GM12878 (cell line): Measurements from ENCODE around the gene SMG5. TPM values are rescaled to one million over a fixed set of nuclear protein-coding genes. Genes with fewer than 3 reads are reported as not detected.

Experiments
- ATAC-seq: fragments of 200-7000 bp; cut with Tn5 transposase; 3 replicates; pipeline ENCODE4 v1.9.1; 2020; ENCODE audit warnings: mild to moderate bottlenecking, moderate library complexity
- BruUV-seq: library from RNA; stranded (reverse); fragments of 400-500 nt; replicated peaks from 2 replicates; lab custom pipeline; 2021; lab: Mats Ljungman, UMichigan
- CTCF ChIA-PET: fragments of 300-600 bp; sonication (Branson Sonifier 250); formaldehyde crosslinking; extraction: SDS; loops from one replicate; lab custom pipeline; 2021; ENCODE audit warnings: inconsistent platforms; lab: Yijun Ruan, JAX
- POLR2A ChIA-PET: fragments of 350-600 bp; formaldehyde crosslinking; extraction: SDS; loops from one replicate; lab custom pipeline; 2021; ENCODE audit warnings: inconsistent platforms; lab: Charles Lee
- RAD21 ChIA-PET: fragments of 300-600 bp; sonication (Branson Sonifier 250); formaldehyde crosslinking; loops from one replicate; lab custom pipeline; 2023; ENCODE audit warnings: antibody characterized with exemption; ENCODE audit not compliant: unreplicated experiment; lab: Charles Lee
- SMC1A ChIA-PET: fragments of 300-600 bp; sonication (Branson Sonifier 250); formaldehyde crosslinking; loops from one replicate; lab custom pipeline; 2023; ENCODE audit not compliant: unreplicated experiment, uncharacterized antibody; lab: Charles Lee
- DNase-seq: peaks from one replicate; pipeline ENCODE4 v3.0.0-alpha.2; 2011; ENCODE audit warnings: low read depth, low spot score
- FAIRE-seq: peaks from 3 replicates; lab custom pipeline; 2011; peaks lifted over from hg19 to GRCh38; lab: Jason Lieb, UNC
- H2AFZ ChIP-seq: 2 replicates; pipeline ENCODE4 v1.6.0; 2011; ENCODE audit warnings: low read depth, low read length, control low read depth; ENCODE audit not compliant: control insufficient read depth
- H3K27ac ChIP-seq: 2 replicates; pipeline ENCODE4 v1.5.1; 2011; ENCODE audit warnings: control low read depth; ENCODE audit not compliant: control insufficient read depth, insufficient read depth
- H3K27me3 ChIP-seq, 2 experiments: replicated peaks in 1 of 2; 2 replicates each; pipeline versions ENCODE4 v1.6.0 to v1.6.1; 2011; ENCODE audit warnings: low read length in 1 of 2; ENCODE audit not compliant: control insufficient read depth in 2 of 2, insufficient read depth in 2 of 2
- H3K36me3 ChIP-seq, 2 experiments: 2 replicates each; pipeline ENCODE4 v1.5.1; 2011; ENCODE audit warnings: low read length in 1 of 2; ENCODE audit not compliant: control insufficient read depth in 2 of 2, insufficient read depth in 2 of 2
- H3K4me1 ChIP-seq: 2 replicates; pipeline ENCODE4 v1.6.1; 2011; ENCODE audit warnings: mild to moderate bottlenecking, low read length, moderate library complexity, mixed read lengths; ENCODE audit not compliant: control insufficient read depth, insufficient read depth
- H3K4me2 ChIP-seq: 2 replicates; pipeline ENCODE4 v1.6.0; 2011; ENCODE audit warnings: control low read depth; ENCODE audit not compliant: control insufficient read depth, insufficient read depth
- H3K4me3 ChIP-seq: fragments of 200-600 bp; sonication (generic); 2 replicates; pipeline ENCODE4 v1.5.1; 2016
- H3K79me2 ChIP-seq: 2 replicates; pipeline ENCODE4 v1.6.0; 2011; ENCODE audit warnings: low read length; ENCODE audit not compliant: control insufficient read depth, insufficient read depth
- H3K9ac ChIP-seq: 2 replicates; pipeline ENCODE4 v1.8.0; 2011; ENCODE audit warnings: low read length, control low read depth, mixed read lengths; ENCODE audit not compliant: control insufficient read depth, insufficient read depth
- H3K9me3 ChIP-seq: replicated peaks from 3 replicates; pipeline ENCODE4 v1.5.1; 2011; ENCODE audit warnings: mild to moderate bottlenecking, low read length; ENCODE audit not compliant: control insufficient read depth, insufficient read depth
- H4K20me1 ChIP-seq: 2 replicates; pipeline ENCODE4 v1.6.0; 2011; ENCODE audit not compliant: control insufficient read depth, insufficient read depth
- BCL11A ChIP-seq: IDR thresholded peaks from 2 replicates; pipeline ENCODE4 v1.6.1; 2011; ENCODE audit warnings: low read depth, low read length
- CBFB ChIP-seq: IDR thresholded peaks from 2 replicates; pipeline ENCODE4 v1.6.1; 2016; ENCODE audit warnings: antibody characterized with exemption, low read depth
- CBX3 ChIP-seq: fragments of 200-600 bp; sonication (generic); IDR thresholded peaks from 2 replicates; pipeline ENCODE4 v1.6.1; 2016; ENCODE audit warnings: low read depth, borderline replicate concordance
- CHD2 ChIP-seq: IDR thresholded peaks from 2 replicates; pipeline ENCODE4 v1.6.1; 2011; ENCODE audit warnings: low read depth, low read length, improper control_type of control experiment, borderline replicate concordance
- EED ChIP-seq: sonication (generic); IDR thresholded peaks from 2 replicates; pipeline ENCODE4 v1.6.1; 2016; ENCODE audit warnings: antibody characterized with exemption, low read depth
- EGR1 ChIP-seq, 2 experiments: IDR thresholded peaks; 1 replicate in 1 of 2; 2 replicates in 1 of 2; pipeline ENCODE4 v1.6.1; 2011 to 2012; ENCODE audit warnings: low read depth in 2 of 2, low read length in 2 of 2, borderline replicate concordance in 1 of 2, mild to moderate bottlenecking in 1 of 2, moderate library complexity in 1 of 2
- IKZF1 ChIP-seq: fragments of 450-650 bp; conservative IDR thresholded peaks from 2 replicates; pipeline ENCODE4 v1.6.1; 2017; ENCODE audit warnings: antibody characterized with exemption, mild to moderate bottlenecking
- IRF4 ChIP-seq: IDR thresholded peaks from 2 replicates; pipeline ENCODE4 v1.6.1; 2011; ENCODE audit warnings: low read depth, low read length
- MTA2 ChIP-seq: fragments of 450-650 bp; IDR thresholded peaks from 2 replicates; pipeline ENCODE4 v1.6.1; 2016; ENCODE audit warnings: low read depth, mild to moderate bottlenecking, moderate library complexity
- MXI1 ChIP-seq: fragments of 150-350 bp; IDR thresholded peaks from 2 replicates; pipeline ENCODE4 v1.6.1; 2011; ENCODE audit warnings: low read depth, mild to moderate bottlenecking, inconsistent platforms, low read length, improper control_type of control experiment
- POLR2AphosphoS2 ChIP-seq: IDR thresholded peaks from 2 replicates; pipeline ENCODE4 v1.6.1; 2011; ENCODE audit warnings: low read depth, mild to moderate bottlenecking, low read length, improper control_type of control experiment, moderate library complexity
- POLR2AphosphoS5 ChIP-seq: IDR thresholded peaks from 2 replicates; pipeline ENCODE4 v1.6.1; 2011; ENCODE audit warnings: mild to moderate bottlenecking, low read length, inconsistent platforms
- RCOR1 ChIP-seq: conservative IDR thresholded peaks from 2 replicates; pipeline ENCODE4 v1.6.1; 2012; ENCODE audit warnings: low read depth, low read length, improper control_type of control experiment
- WGBS: methylation state at CpG from one replicate; pipeline ENCODE4 v1.1.6; 2016; ENCODE audit warnings: low lambda C conversion rate; ENCODE audit not compliant: insufficient replicate concordance, insufficient coverage; ENCODE audit errors: missing lambda C conversion rate; 5-methylcytosine and 5-hydroxymethylcytosine counted together
- in situ Hi-C: fragments of 300-500 bp; cut with MboI; formaldehyde crosslinking; loops from 9 replicates; pipeline ENCODE4 v1.14.3; 2018; ENCODE audit warnings: mixed read lengths
- intact Hi-C: fragments of 100-400 bp; cut with micrococcal nuclease; formaldehyde crosslinking; loops from one replicate; pipeline ENCODE4 v1.14.2; 2022; ENCODE audit not compliant: unreplicated experiment
- polyA plus RNA-seq, 11 experiments: library from polyadenylated mRNA; depleted of rRNA in 4 of 11; unstranded in 6 of 11; stranded (reverse) in 5 of 11; fragments of >200 nt; fragmentation: Nextera tagmentation in 4 of 11; fragmentation: Illumina TruSeq in 1 of 11; extraction: Ambion mirVana in 4 of 11; extraction: Trizol in 1 of 11; gene quantifications; 1 replicate in 1 of 11; 2 replicates in 10 of 11; pipeline versions ENCODE4 v1.2.1 to v1.2.3, GENCODE V29; 2011 to 2016; ENCODE audit warnings: inconsistent platforms in 2 of 11, missing spikeins in 2 of 11, low read depth in 1 of 11
- total RNA-seq, 4 experiments: library from RNA; depleted of rRNA in 3 of 4; stranded (reverse); fragments of >200 nt in 3 of 4; fragmentation: Illumina TruSeq in 1 of 4; extraction: Trizol in 1 of 4; gene quantifications; 2 replicates each; pipeline versions ENCODE4 v1.2.1 to v1.2.3, GENCODE V29; 2013 to 2021
- TF ChIP-seq, protein P1 (sequence below): fragments of 450-650 bp; IDR thresholded peaks from 2 replicates; pipeline ENCODE4 v1.6.1; 2017; ENCODE audit warnings: borderline replicate concordance
- TF ChIP-seq, protein P2 (sequence below): IDR thresholded peaks from 2 replicates; pipeline ENCODE4 v1.6.1; 2012; ENCODE audit warnings: low read depth, low read length, improper control_type of control experiment
- TF ChIP-seq, protein P3 (sequence below): fragments of 450-650 bp; IDR thresholded peaks from 2 replicates; pipeline ENCODE4 v1.6.1; 2014; ENCODE audit warnings: mild to moderate bottlenecking
- TF ChIP-seq, protein P4 (sequence below): IDR thresholded peaks from 2 replicates; pipeline ENCODE4 v1.6.1; 2012; ENCODE audit warnings: improper control_type of control experiment, low read depth, low read length; ENCODE audit not compliant: insufficient replicate concordance

Gene SMG5
- total and polyA plus RNA-seq, 10 of the 15 experiments (the other 5 are each of a cell fraction or from before 2014, with no cell fraction given) = 0.76 to 61.5 (median 48.8) TPM

- TF ChIP-seq EED (no peak), MTA2 (no peak), CHD2 (no peak), EGR1 (IDR thresholded peaks at IDR 0.05; ENCODE audit: borderline replicate concordance in 1 of 2, low read depth in 2 of 2, low read length in 2 of 2) (no peak), RCOR1 (no peak)
- TF ChIP-seq, protein P1, sequence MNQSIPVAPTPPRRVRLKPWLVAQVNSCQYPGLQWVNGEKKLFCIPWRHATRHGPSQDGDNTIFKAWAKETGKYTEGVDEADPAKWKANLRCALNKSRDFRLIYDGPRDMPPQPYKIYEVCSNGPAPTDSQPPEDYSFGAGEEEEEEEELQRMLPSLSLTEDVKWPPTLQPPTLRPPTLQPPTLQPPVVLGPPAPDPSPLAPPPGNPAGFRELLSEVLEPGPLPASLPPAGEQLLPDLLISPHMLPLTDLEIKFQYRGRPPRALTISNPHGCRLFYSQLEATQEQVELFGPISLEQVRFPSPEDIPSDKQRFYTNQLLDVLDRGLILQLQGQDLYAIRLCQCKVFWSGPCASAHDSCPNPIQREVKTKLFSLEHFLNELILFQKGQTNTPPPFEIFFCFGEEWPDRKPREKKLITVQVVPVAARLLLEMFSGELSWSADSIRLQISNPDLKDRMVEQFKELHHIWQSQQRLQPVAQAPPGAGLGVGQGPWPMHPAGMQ = no peak
These were observed 33.0 kb downstream of the SMG5 start (continued) for GRCh38 chr1:156249593-156249992.

DNA sequence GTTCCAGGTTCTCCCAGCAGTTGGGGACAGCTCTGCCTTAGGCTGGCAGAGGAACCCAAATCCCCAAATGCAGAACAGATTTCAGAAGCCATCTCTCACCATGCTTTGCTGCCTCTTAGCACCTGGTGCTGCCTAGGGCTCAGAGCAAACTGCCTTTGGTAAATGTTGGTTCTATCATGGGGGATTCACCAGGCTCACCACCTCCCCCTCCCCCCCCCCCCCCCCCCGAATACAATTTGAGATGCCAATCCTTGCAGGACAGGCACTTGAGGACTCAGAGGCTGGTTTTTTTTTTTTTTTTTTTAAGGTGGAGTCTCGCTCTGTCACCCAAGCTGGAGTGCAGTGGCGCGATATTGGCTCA is 34.3 kb downstream of the SMG5 start:
- POLR2A ChIA-PET = no interaction called here
- RAD21 ChIA-PET = no interaction called here

More for the DNA sequence above, 34.3 kb downstream of the SMG5 start:
- in situ Hi-C loops = no loop called here
- peaks cover 11% of the 10 kb centered on the region for H3K4me1 ChIP-seq
- H3K4me2 ChIP-seq = no peak overlapping the region
- H3K79me2 ChIP-seq = no peaks in the 10 kb centered on the region
- no peaks in the 10 kb centered on the region for H3K27me3 ChIP-seq
- H3K4me3 ChIP-seq = no peak overlapping the region
- ChIA-PET CTCF (interaction anchor here (1.0 kb wide), 1 partner anchor 103 kb away, joined by 3 read pairs; no protein-coding TSS in a partner anchor), SMC1A (interaction anchor here (1.0 kb wide), 1 partner anchor 23 kb away, joined by 3 read pairs; no protein-coding TSS in a partner anchor)
- H3K27ac ChIP-seq = no peak overlapping the region
- FAIRE-seq (no peak), ATAC-seq (no peak), DNase-seq (no peak)
- H2AFZ ChIP-seq = no peak overlapping the region
- H3K36me3 ChIP-seq = peaks cover 3 to 34% of the 10 kb centered on the region in 2 experiments
- 100% methylated on average over 2 of the region's 4 CpGs for WGBS
- H4K20me1 ChIP-seq = no peaks in the 10 kb centered on the region
- no peaks in the 10 kb centered on the region for H3K9me3 ChIP-seq
- H3K9ac ChIP-seq = no peak overlapping the region
- TF ChIP-seq IKZF1 (no peak), CBFB (no peak), POLR2AphosphoS5 (no peak), CBX3 (no peak), IRF4 (no peak), MXI1 (no peak), BCL11A (no peak), POLR2AphosphoS2 (no peak)
- TF ChIP-seq, protein P2, sequence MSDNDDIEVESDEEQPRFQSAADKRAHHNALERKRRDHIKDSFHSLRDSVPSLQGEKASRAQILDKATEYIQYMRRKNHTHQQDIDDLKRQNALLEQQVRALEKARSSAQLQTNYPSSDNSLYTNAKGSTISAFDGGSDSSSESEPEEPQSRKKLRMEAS = no peak
- TF ChIP-seq, protein P3, sequence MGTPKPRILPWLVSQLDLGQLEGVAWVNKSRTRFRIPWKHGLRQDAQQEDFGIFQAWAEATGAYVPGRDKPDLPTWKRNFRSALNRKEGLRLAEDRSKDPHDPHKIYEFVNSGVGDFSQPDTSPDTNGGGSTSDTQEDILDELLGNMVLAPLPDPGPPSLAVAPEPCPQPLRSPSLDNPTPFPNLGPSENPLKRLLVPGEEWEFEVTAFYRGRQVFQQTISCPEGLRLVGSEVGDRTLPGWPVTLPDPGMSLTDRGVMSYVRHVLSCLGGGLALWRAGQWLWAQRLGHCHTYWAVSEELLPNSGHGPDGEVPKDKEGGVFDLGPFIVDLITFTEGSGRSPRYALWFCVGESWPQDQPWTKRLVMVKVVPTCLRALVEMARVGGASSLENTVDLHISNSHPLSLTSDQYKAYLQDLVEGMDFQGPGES = no peak
- TF ChIP-seq, protein P4, sequence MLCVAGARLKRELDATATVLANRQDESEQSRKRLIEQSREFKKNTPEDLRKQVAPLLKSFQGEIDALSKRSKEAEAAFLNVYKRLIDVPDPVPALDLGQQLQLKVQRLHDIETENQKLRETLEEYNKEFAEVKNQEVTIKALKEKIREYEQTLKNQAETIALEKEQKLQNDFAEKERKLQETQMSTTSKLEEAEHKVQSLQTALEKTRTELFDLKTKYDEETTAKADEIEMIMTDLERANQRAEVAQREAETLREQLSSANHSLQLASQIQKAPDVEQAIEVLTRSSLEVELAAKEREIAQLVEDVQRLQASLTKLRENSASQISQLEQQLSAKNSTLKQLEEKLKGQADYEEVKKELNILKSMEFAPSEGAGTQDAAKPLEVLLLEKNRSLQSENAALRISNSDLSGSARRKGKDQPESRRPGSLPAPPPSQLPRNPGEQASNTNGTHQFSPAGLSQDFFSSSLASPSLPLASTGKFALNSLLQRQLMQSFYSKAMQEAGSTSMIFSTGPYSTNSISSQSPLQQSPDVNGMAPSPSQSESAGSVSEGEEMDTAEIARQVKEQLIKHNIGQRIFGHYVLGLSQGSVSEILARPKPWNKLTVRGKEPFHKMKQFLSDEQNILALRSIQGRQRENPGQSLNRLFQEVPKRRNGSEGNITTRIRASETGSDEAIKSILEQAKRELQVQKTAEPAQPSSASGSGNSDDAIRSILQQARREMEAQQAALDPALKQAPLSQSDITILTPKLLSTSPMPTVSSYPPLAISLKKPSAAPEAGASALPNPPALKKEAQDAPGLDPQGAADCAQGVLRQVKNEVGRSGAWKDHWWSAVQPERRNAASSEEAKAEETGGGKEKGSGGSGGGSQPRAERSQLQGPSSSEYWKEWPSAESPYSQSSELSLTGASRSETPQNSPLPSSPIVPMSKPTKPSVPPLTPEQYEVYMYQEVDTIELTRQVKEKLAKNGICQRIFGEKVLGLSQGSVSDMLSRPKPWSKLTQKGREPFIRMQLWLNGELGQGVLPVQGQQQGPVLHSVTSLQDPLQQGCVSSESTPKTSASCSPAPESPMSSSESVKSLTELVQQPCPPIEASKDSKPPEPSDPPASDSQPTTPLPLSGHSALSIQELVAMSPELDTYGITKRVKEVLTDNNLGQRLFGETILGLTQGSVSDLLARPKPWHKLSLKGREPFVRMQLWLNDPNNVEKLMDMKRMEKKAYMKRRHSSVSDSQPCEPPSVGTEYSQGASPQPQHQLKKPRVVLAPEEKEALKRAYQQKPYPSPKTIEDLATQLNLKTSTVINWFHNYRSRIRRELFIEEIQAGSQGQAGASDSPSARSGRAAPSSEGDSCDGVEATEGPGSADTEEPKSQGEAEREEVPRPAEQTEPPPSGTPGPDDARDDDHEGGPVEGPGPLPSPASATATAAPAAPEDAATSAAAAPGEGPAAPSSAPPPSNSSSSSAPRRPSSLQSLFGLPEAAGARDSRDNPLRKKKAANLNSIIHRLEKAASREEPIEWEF = no peak
- intact Hi-C loops = no loop called here
- BruUV-seq = no TSS peak
